HepG2 (cell line): ENCODE data around the gene NFXL1. TPM values are rescaled to one million over a fixed set of nuclear protein-coding genes. Genes with fewer than 3 reads are reported as not detected.

Source experiments
- CBX1 ChIP-seq: IDR thresholded peaks from one replicate; pipeline ENCODE4 v1.6.1; 2016; ENCODE audit warnings: antibody characterized with exemption, low read depth
- GFI1 ChIP-seq: sonication (generic); formaldehyde crosslinking; IDR thresholded peaks from 2 replicates; pipeline ENCODE4 v1.5.0; 2020; ENCODE audit warnings: missing genetic modification reagents, mild to moderate bottlenecking, borderline replicate concordance
- HOXA7 ChIP-seq: sonication (generic); formaldehyde crosslinking; IDR thresholded peaks from 2 replicates; pipeline ENCODE4 v1.8.1; 2022; ENCODE audit warnings: mild to moderate bottlenecking, missing genetic modification reagents, moderate library complexity
- MYC ChIP-seq: sonication (generic); formaldehyde crosslinking; IDR thresholded peaks from 2 replicates; pipeline ENCODE4 v1.9.0; 2021; ENCODE audit warnings: missing genetic modification reagents, borderline replicate concordance
- NFE2L1 ChIP-seq: sonication (generic); formaldehyde crosslinking; IDR thresholded peaks from 2 replicates; pipeline ENCODE4 v1.4.0; 2020; ENCODE audit warnings: missing genetic modification reagents, mild to moderate bottlenecking, borderline replicate concordance
- POGZ ChIP-seq: sonication (generic); formaldehyde crosslinking; IDR thresholded peaks from 2 replicates; pipeline ENCODE4 v1.4.0; 2020; ENCODE audit warnings: mild to moderate bottlenecking, missing genetic modification reagents
- SMAD3 ChIP-seq: sonication (generic); formaldehyde crosslinking; IDR thresholded peaks from 2 replicates; pipeline ENCODE4 v1.4.0; 2020; ENCODE audit warnings: missing genetic modification reagents
- SMAD9 ChIP-seq: sonication (generic); formaldehyde crosslinking; IDR thresholded peaks from 2 replicates; pipeline ENCODE4 v1.5.1; 2020; ENCODE audit warnings: mild to moderate bottlenecking, missing genetic modification reagents
- ZFP41 ChIP-seq: sonication (generic); formaldehyde crosslinking; IDR thresholded peaks from 2 replicates; pipeline ENCODE4 v1.4.0; 2020; ENCODE audit warnings: mild to moderate bottlenecking, missing genetic modification reagents, borderline replicate concordance
- ZKSCAN5 ChIP-seq: sonication (generic); formaldehyde crosslinking; IDR thresholded peaks from 2 replicates; pipeline ENCODE4 v1.5.1; 2020; ENCODE audit warnings: mild to moderate bottlenecking, missing genetic modification reagents
- ZNF12 ChIP-seq: sonication (generic); formaldehyde crosslinking; IDR thresholded peaks from 2 replicates; pipeline ENCODE4 v1.5.0; 2020; ENCODE audit warnings: missing genetic modification reagents
- ZNF230 ChIP-seq: sonication (generic); formaldehyde crosslinking; IDR thresholded peaks from 2 replicates; pipeline ENCODE4 v1.4.0; 2020; ENCODE audit warnings: mild to moderate bottlenecking, missing genetic modification reagents
- ZNF33A ChIP-seq: sonication (generic); formaldehyde crosslinking; IDR thresholded peaks from 2 replicates; pipeline ENCODE4 v1.5.1; 2020; ENCODE audit warnings: missing genetic modification reagents, mild to moderate bottlenecking, moderate library complexity, borderline replicate concordance
- ZNF672 ChIP-seq: sonication (generic); formaldehyde crosslinking; IDR thresholded peaks from 2 replicates; pipeline ENCODE4 v1.8.1; 2022; ENCODE audit warnings: missing genetic modification reagents
- ZNF703 ChIP-seq: sonication (generic); formaldehyde crosslinking; IDR thresholded peaks from 2 replicates; pipeline ENCODE4 v1.5.1; 2020; ENCODE audit warnings: missing genetic modification reagents, mild to moderate bottlenecking, moderate library complexity, borderline replicate concordance
- ZNF747 ChIP-seq: sonication (generic); formaldehyde crosslinking; IDR thresholded peaks from 2 replicates; pipeline ENCODE4 v1.8.1; 2023; ENCODE audit warnings: missing genetic modification reagents, mild to moderate bottlenecking, borderline replicate concordance
- ZNF83 ChIP-seq: sonication (generic); formaldehyde crosslinking; IDR thresholded peaks from 2 replicates; pipeline ENCODE4 v1.4.0; 2020; ENCODE audit warnings: missing genetic modification reagents, mild to moderate bottlenecking, borderline replicate concordance
- polyA plus RNA-seq, 8 experiments: library from polyadenylated mRNA; depleted of rRNA in 3 of 8; stranded (reverse) in 7 of 8; unstranded in 1 of 8; fragments of >200 nt; fragmentation: Illumina TruSeq in 4 of 8; extraction: Trizol in 4 of 8; gene quantifications; 2 replicates each; pipeline versions ENCODE4 v1.2.1 to v1.2.3, GENCODE V29; 2011 to 2016; ENCODE audit warnings: low read depth in 4 of 8, missing spikeins in 1 of 8, mixed read lengths in 1 of 8; ENCODE audit not compliant: insufficient read depth in 1 of 8
- total RNA-seq, 5 experiments: library from RNA; depleted of rRNA; stranded (reverse); fragments of >200 nt; fragmentation: Illumina TruSeq; extraction: Trizol; gene quantifications; 2 replicates each; pipeline ENCODE4 v1.2.3, GENCODE V29; 2016; ENCODE audit warnings: low read depth in 1 of 5
- TF ChIP-seq, protein P1 (sequence below): sonication (generic); formaldehyde crosslinking; IDR thresholded peaks from 2 replicates; pipeline ENCODE4 v1.4.0; 2020; ENCODE audit warnings: missing genetic modification reagents, borderline replicate concordance
- TF ChIP-seq, protein P2 (sequence below): sonication (generic); formaldehyde crosslinking; IDR thresholded peaks from 2 replicates; pipeline ENCODE4 v1.8.0; 2022; ENCODE audit warnings: missing genetic modification reagents, low read depth, mild to moderate bottlenecking, borderline replicate concordance
- TF ChIP-seq, protein P3 (sequence below): sonication (generic); formaldehyde crosslinking; IDR thresholded peaks from 2 replicates; pipeline ENCODE4 v1.5.1; 2020; ENCODE audit warnings: missing genetic modification reagents, mild to moderate bottlenecking, borderline replicate concordance
- TF ChIP-seq, protein P4 (sequence below): sonication (generic); formaldehyde crosslinking; IDR thresholded peaks from 2 replicates; pipeline ENCODE4 v1.4.0; 2020; ENCODE audit warnings: missing genetic modification reagents
- TF ChIP-seq, protein P5 (sequence below): sonication (generic); formaldehyde crosslinking; IDR thresholded peaks from 2 replicates; pipeline ENCODE4 v1.4.0; 2020; ENCODE audit warnings: mild to moderate bottlenecking, missing genetic modification reagents

NFXL1 gene
- total and polyA plus RNA-seq, 2 of the 13 experiments (the other 11 are each of a cell fraction or from before 2014, with no cell fraction given) = 12.0 to 18.6 TPM

DNA sequence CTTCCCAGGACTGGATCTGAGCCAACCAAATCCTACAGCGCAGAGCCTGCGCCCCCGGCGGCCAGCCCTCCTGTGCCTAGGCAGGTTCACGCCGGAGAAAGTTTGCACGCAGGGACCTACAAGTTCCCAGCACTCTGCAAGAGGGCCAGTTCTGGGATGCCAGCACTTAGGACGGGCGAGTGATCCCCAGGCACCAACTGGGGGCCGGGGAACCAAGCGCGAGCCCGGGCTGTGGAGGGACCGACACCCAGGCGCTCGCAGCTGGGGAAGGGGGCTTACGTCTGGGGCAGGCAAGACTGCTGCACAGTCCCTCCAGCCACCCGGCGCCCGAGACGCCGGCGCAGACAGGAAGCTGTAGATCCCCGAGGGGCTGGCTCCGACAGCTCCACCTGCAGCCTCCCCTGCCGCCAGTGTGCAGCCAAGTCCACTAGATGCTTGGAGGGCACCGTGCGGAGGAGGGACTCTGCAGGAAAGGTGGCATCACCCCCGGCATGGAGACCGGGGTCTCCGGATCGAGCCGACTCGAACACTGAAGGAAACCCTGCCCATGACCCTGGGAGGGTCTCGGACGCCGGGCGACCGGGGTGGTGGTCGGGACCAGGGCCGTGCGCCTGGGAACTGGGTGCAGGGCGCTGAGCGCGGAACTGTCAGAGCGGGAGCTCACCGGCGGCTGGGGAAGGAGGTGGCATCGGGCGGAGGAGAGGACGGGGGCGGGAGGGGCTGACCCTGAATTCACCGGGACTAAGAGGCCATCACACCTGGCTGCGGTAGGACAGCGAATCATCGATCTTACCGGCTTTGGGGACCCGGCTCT is 77.1 kb downstream of the NFXL1 start (continued):
- TF ChIP-seq ZNF33A (CRISPR knock-in tag) (no peak), ZKSCAN5 (CRISPR knock-in tag) (no peak), ZNF83 (CRISPR knock-in tag) (no peak), GFI1 (CRISPR knock-in tag) (0 out of 2 replicates have a peak, but pooled peaks have one; percentile 53), ZFP41 (CRISPR knock-in tag) (no peak), ZNF747 (CRISPR knock-in tag) (no peak), ZNF703 (CRISPR knock-in tag) (no peak), POGZ (no peak; the same call in 1 of the 2 replicates), SMAD3 (no peak), ZNF12 (CRISPR knock-in tag) (no peak), SMAD9 (no peak), MYC (no peak), ZNF230 (CRISPR knock-in tag) (0 out of 2 replicates have a peak, but pooled peaks have one; percentile 25), ZNF672 (CRISPR knock-in tag) (no peak), HOXA7 (no peak), CBX1 (peak; percentile 8), NFE2L1 (CRISPR knock-in tag) (no peak)
- TF ChIP-seq, protein P1, sequence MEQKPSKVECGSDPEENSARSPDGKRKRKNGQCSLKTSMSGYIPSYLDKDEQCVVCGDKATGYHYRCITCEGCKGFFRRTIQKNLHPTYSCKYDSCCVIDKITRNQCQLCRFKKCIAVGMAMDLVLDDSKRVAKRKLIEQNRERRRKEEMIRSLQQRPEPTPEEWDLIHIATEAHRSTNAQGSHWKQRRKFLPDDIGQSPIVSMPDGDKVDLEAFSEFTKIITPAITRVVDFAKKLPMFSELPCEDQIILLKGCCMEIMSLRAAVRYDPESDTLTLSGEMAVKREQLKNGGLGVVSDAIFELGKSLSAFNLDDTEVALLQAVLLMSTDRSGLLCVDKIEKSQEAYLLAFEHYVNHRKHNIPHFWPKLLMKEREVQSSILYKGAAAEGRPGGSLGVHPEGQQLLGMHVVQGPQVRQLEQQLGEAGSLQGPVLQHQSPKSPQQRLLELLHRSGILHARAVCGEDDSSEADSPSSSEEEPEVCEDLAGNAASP = no peak
- TF ChIP-seq, protein P2, sequence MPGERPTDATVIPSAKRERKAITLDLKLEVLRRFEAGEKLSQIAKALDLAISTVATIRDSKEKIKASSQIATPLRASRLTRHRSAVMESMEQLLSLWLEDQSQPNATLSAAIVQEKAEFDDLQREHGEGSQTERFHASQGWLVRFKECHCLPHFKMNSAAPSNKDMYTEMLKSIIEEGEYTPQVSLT (CRISPR knock-in tag) = no peak
- TF ChIP-seq, protein P3, sequence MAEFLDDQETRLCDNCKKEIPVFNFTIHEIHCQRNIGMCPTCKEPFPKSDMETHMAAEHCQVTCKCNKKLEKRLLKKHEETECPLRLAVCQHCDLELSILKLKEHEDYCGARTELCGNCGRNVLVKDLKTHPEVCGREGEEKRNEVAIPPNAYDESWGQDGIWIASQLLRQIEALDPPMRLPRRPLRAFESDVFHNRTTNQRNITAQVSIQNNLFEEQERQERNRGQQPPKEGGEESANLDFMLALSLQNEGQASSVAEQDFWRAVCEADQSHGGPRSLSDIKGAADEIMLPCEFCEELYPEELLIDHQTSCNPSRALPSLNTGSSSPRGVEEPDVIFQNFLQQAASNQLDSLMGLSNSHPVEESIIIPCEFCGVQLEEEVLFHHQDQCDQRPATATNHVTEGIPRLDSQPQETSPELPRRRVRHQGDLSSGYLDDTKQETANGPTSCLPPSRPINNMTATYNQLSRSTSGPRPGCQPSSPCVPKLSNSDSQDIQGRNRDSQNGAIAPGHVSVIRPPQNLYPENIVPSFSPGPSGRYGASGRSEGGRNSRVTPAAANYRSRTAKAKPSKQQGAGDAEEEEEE (CRISPR knock-in tag) = no peak
- TF ChIP-seq, protein P4, sequence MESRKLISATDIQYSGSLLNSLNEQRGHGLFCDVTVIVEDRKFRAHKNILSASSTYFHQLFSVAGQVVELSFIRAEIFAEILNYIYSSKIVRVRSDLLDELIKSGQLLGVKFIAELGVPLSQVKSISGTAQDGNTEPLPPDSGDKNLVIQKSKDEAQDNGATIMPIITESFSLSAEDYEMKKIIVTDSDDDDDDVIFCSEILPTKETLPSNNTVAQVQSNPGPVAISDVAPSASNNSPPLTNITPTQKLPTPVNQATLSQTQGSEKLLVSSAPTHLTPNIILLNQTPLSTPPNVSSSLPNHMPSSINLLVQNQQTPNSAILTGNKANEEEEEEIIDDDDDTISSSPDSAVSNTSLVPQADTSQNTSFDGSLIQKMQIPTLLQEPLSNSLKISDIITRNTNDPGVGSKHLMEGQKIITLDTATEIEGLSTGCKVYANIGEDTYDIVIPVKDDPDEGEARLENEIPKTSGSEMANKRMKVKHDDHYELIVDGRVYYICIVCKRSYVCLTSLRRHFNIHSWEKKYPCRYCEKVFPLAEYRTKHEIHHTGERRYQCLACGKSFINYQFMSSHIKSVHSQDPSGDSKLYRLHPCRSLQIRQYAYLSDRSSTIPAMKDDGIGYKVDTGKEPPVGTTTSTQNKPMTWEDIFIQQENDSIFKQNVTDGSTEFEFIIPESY (CRISPR knock-in tag) = no peak
- TF ChIP-seq, protein P5, sequence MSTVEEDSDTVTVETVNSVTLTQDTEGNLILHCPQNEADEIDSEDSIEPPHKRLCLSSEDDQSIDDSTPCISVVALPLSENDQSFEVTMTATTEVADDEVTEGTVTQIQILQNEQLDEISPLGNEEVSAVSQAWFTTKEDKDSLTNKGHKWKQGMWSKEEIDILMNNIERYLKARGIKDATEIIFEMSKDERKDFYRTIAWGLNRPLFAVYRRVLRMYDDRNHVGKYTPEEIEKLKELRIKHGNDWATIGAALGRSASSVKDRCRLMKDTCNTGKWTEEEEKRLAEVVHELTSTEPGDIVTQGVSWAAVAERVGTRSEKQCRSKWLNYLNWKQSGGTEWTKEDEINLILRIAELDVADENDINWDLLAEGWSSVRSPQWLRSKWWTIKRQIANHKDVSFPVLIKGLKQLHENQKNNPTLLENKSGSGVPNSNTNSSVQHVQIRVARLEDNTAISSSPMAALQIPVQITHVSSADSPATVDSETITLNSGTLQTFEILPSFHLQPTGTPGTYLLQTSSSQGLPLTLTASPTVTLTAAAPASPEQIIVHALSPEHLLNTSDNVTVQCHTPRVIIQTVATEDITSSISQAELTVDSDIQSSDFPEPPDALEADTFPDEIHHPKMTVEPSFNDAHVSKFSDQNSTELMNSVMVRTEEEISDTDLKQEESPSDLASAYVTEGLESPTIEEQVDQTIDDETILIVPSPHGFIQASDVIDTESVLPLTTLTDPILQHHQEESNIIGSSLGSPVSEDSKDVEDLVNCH (CRISPR knock-in tag) = no peak
